H1 (cell line): Measurements from ENCODE around the gene ENO3. TPM values are rescaled to one million over a fixed set of nuclear protein-coding genes. Genes with fewer than 3 reads are reported as not detected.

ENCODE experiments used
- ATF2 ChIP-seq: IDR thresholded peaks from 2 replicates; pipeline ENCODE4 v1.6.1; 2012; ENCODE audit warnings: low read length, inconsistent platforms
- BRCA1 ChIP-seq: IDR thresholded peaks from 2 replicates; pipeline ENCODE4 v1.6.1; 2012; ENCODE audit warnings: low read depth, low read length, improper control_type of control experiment
- CTBP2 ChIP-seq: IDR thresholded peaks from 2 replicates; pipeline ENCODE4 v1.7.0; 2011; ENCODE audit warnings: borderline replicate concordance, mild to moderate bottlenecking, moderate library complexity, mixed read lengths, low read length; ENCODE audit not compliant: insufficient read depth, insufficient read length
- EP300 ChIP-seq, 2 experiments: IDR thresholded peaks; 1 replicate in 1 of 2; 2 replicates in 1 of 2; pipeline ENCODE4 v1.6.1; 2011 to 2012; ENCODE audit warnings: low read depth in 2 of 2, low read length in 2 of 2, mild to moderate bottlenecking in 2 of 2, borderline replicate concordance in 1 of 2, inconsistent platforms in 1 of 2, moderate library complexity in 1 of 2
- EZH2 ChIP-seq: fragments of 200-600 bp; sonication (generic); IDR thresholded peaks from 2 replicates; pipeline ENCODE4 v1.7.1; 2012; ENCODE audit warnings: low read depth, mild to moderate bottlenecking, moderate library complexity, low read length, inconsistent platforms; ENCODE audit not compliant: severe bottlenecking
- GABPA ChIP-seq: IDR thresholded peaks from 2 replicates; pipeline ENCODE4 v1.6.1; 2011; ENCODE audit warnings: mild to moderate bottlenecking, low read length, moderate library complexity, borderline replicate concordance; ENCODE audit not compliant: insufficient read depth
- HDAC6 ChIP-seq: IDR thresholded peaks from one replicate; pipeline ENCODE4 v1.7.1; 2012; ENCODE audit warnings: low read depth, mild to moderate bottlenecking, inconsistent platforms, low read length, moderate library complexity
- JUN ChIP-seq: IDR thresholded peaks from 2 replicates; pipeline ENCODE4 v1.6.1; 2011; ENCODE audit warnings: low read depth, mild to moderate bottlenecking, improper control_type of control experiment, low read length
- KDM1A ChIP-seq: fragments of 200-600, 300-600 bp; sonication (generic); IDR thresholded peaks from 2 replicates; pipeline ENCODE4 v1.7.1; 2016; ENCODE audit warnings: mild to moderate bottlenecking, low read length, borderline replicate concordance
- KDM4A ChIP-seq: IDR thresholded peaks from one replicate; pipeline ENCODE4 v1.7.1; 2012; ENCODE audit warnings: low read depth, mild to moderate bottlenecking, moderate library complexity, low read length, inconsistent platforms; ENCODE audit not compliant: severe bottlenecking
- KDM5A ChIP-seq: fragments of 200-600 bp; IDR thresholded peaks from 2 replicates; pipeline ENCODE4 v1.7.1; 2012; ENCODE audit warnings: mild to moderate bottlenecking, low read length, inconsistent platforms, mixed read lengths
- MAFK ChIP-seq: IDR thresholded peaks from 2 replicates; pipeline ENCODE4 v1.6.1; 2012; ENCODE audit warnings: low read depth, mild to moderate bottlenecking, improper control_type of control experiment, low read length
- PHF8 ChIP-seq: fragments of 200-600 bp; sonication (generic); conservative IDR thresholded peaks from 2 replicates; pipeline ENCODE4 v1.7.1; 2012; ENCODE audit warnings: low read depth, mild to moderate bottlenecking, inconsistent platforms, low read length, moderate library complexity
- POLR2AphosphoS5 ChIP-seq: IDR thresholded peaks from 2 replicates; pipeline ENCODE4 v1.6.1; 2011; ENCODE audit warnings: low read depth, low read length
- RXRA ChIP-seq: IDR thresholded peaks from 2 replicates; pipeline ENCODE4 v1.6.1; 2011; ENCODE audit warnings: low read depth, mild to moderate bottlenecking, low read length, moderate library complexity; ENCODE audit not compliant: insufficient read depth
- SAP30 ChIP-seq: fragments of 300-600 bp; sonication (generic); IDR thresholded peaks from 2 replicates; pipeline ENCODE4 v1.7.1; 2012; ENCODE audit warnings: low read length, moderate library complexity, mild to moderate bottlenecking, inconsistent platforms; ENCODE audit not compliant: insufficient read depth, insufficient replicate concordance
- SIRT6 ChIP-seq: IDR thresholded peaks from one replicate; pipeline ENCODE4 v1.7.1; 2012; ENCODE audit warnings: low read length, inconsistent platforms
- SIX5 ChIP-seq: IDR thresholded peaks from 2 replicates; pipeline ENCODE4 v1.6.1; 2011; ENCODE audit warnings: mild to moderate bottlenecking, low read depth, low read length
- SP2 ChIP-seq: IDR thresholded peaks from 2 replicates; pipeline ENCODE4 v1.6.1; 2012; ENCODE audit warnings: mild to moderate bottlenecking, low read length, inconsistent platforms
- TCF12 ChIP-seq: IDR thresholded peaks from 2 replicates; pipeline ENCODE4 v1.6.1; 2011; ENCODE audit warnings: low read depth, mild to moderate bottlenecking, low read length
- TEAD4 ChIP-seq: IDR thresholded peaks from 2 replicates; pipeline ENCODE4 v1.6.1; 2012; ENCODE audit warnings: low read depth, low read length, inconsistent platforms, mixed read lengths
- USF2 ChIP-seq: IDR thresholded peaks from 2 replicates; pipeline ENCODE4 v1.6.1; 2011; ENCODE audit warnings: low read length, improper control_type of control experiment
- polyA plus RNA-seq, 7 experiments: library from polyadenylated mRNA; depleted of rRNA in 3 of 7; stranded (reverse) in 5 of 7; unstranded in 2 of 7; fragments of >200 nt in 5 of 7; fragments of 200-250 nt in 2 of 7; gene quantifications; 1 replicate in 5 of 7; 2 replicates in 1 of 7; 4 replicates in 1 of 7; pipeline versions ENCODE4 v1.2.1 to v1.2.3, GENCODE V29; 2011 to 2013; ENCODE audit warnings: missing spikeins in 2 of 7, mixed read lengths in 2 of 7
- total RNA-seq: library from RNA; stranded (reverse); fragmentation: NEBNext Ultra II Directional; extraction: Animal tissue kit (Norgen Biotek cat#: 25700); gene quantifications from 2 replicates; pipeline ENCODE4 v1.2.1, GENCODE V29; 2021

ENO3 gene
- total and polyA plus RNA-seq, 2 of the 8 experiments (the other 6 are each of a cell fraction or from before 2014, with no cell fraction given): 25.0 to 25.7 TPM

GRCh38 chr17:4997302-4998026, 46.5 kb downstream of the ENO3 start, which contains the start of the genes INCA1 and KIF1C (continued):
- TF ChIP-seq EZH2 (no peak), SIX5 (no peak), POLR2AphosphoS5 (no peak), SIRT6 (no peak), EP300 (IDR thresholded peaks at IDR 0.05; ENCODE audit: borderline replicate concordance in 1 of 2, low read depth in 2 of 2, low read length in 2 of 2) (no peak; a peak in 1 of 3 replicates), KDM5A (no peak), SP2 (no peak), RXRA (no peak), TCF12 (no peak), JUN (no peak), USF2 (no peak), BRCA1 (no peak), MAFK (no peak), CTBP2 (no peak), GABPA (no peak), PHF8 (peak; percentile 60), SAP30 (no peak), KDM1A (no peak), HDAC6 (no peak), TEAD4 (no peak), ATF2 (no peak), KDM4A (peak; percentile 25)
